ENCODE measurements around the gene MAD2L2.

MAD2L2 gene

GRCh38 chr1:11653101-11653860 is 27.7 kb downstream of the MAD2L2 start:
- no peak for DNase-seq (ENCODE audit: low read depth in 2 of 2)

- no peak for DNase-seq (ENCODE audit: low read depth in 2 of 2)
Observed at GRCh38 chr1:11652203-11652780, 28.7 kb downstream of the MAD2L2 start.

GRCh38 chr1:11651017-11651416 is 29.9 kb downstream of the MAD2L2 start:
- no peak for DNase-seq (ENCODE audit: low read depth in 2 of 2)

GRCh38 chr1:11650331-11650991 is 30.5 kb downstream of the MAD2L2 start:
- peak; percentile 59 to 63 for DNase-seq (ENCODE audit: low read depth in 2 of 2)

- DNase-seq (ENCODE audit: low read depth in 2 of 2): no peak
Observed at GRCh38 chr1:11649624-11650330, 31.2 kb downstream of the MAD2L2 start.

GRCh38 chr1:11649237-11649623 is 31.7 kb downstream of the MAD2L2 start:
- no peak for DNase-seq (ENCODE audit: low read depth in 2 of 2)

GRCh38 chr1:11648732-11649158 is 32.2 kb downstream of the MAD2L2 start:
- no peak for DNase-seq (ENCODE audit: low read depth in 2 of 2)

- DNase-seq (ENCODE audit: low read depth in 2 of 2): no peak
Observed at GRCh38 chr1:11648039-11648438, 32.9 kb downstream of the MAD2L2 start.

- DNase-seq (ENCODE audit: low read depth in 2 of 2): no peak
Observed at GRCh38 chr1:11647333-11647732, 33.6 kb downstream of the MAD2L2 start.

GRCh38 chr1:11646317-11646716 is 34.6 kb downstream of the MAD2L2 start:
- no peak for DNase-seq (ENCODE audit: low read depth in 2 of 2)

GRCh38 chr1:11645670-11646265 is 35.2 kb downstream of the MAD2L2 start:
- DNase-seq (ENCODE audit: low read depth in 2 of 2): peak; percentile 42 to 55

GRCh38 chr1:11645270-11645669 is 35.7 kb downstream of the MAD2L2 start:
- DNase-seq (ENCODE audit: low read depth in 2 of 2): no peak

GRCh38 chr1:11643782-11644181 is 37.2 kb downstream of the MAD2L2 start:
- DNase-seq (ENCODE audit: low read depth in 2 of 2): no peak

- DNase-seq (ENCODE audit: low read depth in 2 of 2): peak in 1 of 2 donors; percentile 49
Observed at GRCh38 chr1:11642418-11643017, 38.4 kb downstream of the MAD2L2 start.

GRCh38 chr1:11641776-11642305 is 39.1 kb downstream of the MAD2L2 start:
- DNase-seq (ENCODE audit: low read depth in 2 of 2): no peak

GRCh38 chr1:11640944-11641343 is 40.0 kb downstream of the MAD2L2 start:
- DNase-seq (ENCODE audit: low read depth in 2 of 2): no peak

- DNase-seq (ENCODE audit: low read depth in 2 of 2): no peak
Observed at GRCh38 chr1:11640101-11640500, 40.8 kb downstream of the MAD2L2 start.

- no peak for DNase-seq (ENCODE audit: low read depth in 2 of 2)
Observed at GRCh38 chr1:11639372-11639771, 41.6 kb downstream of the MAD2L2 start.

GRCh38 chr1:11638121-11638520 is 42.8 kb downstream of the MAD2L2 start:
- DNase-seq (ENCODE audit: low read depth in 2 of 2): no peak

GRCh38 chr1:11634365-11635192 is 46.4 kb downstream of the MAD2L2 start:
- no peak for DNase-seq (ENCODE audit: low read depth in 2 of 2)
